GM12873 (cell line): ENCODE measurements around the gene TEX19.

Experiments used
- TF ChIP-seq, protein P1 (sequence below): IDR thresholded peaks from 2 replicates; pipeline ENCODE4 v1.5.1; 2012; ENCODE audit warnings: low read depth, mild to moderate bottlenecking, moderate library complexity, low read length, control low read depth; ENCODE audit not compliant: insufficient read depth; ENCODE audit errors: missing control alignments

Gene TEX19

DNA sequence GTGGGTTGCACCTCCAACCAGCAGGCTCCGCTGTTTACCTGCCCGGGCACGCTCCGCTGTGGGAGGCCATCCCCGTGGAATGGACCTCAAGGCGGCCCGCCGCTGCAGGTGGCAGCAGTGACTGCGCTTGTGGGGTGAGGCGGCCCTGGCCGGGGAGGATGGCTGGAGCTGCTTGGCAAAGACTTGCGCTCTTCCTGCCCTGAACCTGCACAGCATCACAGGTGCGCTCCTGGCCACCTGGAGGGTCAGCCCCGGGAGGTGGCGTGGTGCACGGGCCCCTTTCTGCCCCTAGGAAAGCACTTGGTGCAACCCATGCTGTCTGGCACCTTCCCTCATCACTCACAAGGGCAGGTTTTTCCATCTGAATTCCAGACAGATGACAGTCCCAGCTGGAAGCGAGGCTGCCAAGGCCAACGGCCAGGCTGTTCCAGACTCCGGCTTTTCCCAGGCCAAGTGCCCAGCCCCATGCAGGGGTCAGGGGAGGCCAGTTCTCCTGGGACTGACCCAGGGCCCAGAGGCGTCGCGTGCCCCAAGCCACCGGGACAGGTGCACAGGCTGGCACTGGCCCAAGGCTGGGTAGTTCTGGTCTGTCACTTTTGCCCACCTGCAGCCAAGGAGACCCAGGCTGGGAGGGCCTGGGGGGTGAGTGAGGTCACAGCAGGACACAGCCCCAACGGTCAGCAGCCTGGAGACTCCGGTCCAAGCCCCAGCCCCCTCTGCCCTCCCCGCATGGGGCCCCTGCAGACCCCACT lies 25.9 kb downstream of the TEX19 start:
- TF ChIP-seq, protein P1, sequence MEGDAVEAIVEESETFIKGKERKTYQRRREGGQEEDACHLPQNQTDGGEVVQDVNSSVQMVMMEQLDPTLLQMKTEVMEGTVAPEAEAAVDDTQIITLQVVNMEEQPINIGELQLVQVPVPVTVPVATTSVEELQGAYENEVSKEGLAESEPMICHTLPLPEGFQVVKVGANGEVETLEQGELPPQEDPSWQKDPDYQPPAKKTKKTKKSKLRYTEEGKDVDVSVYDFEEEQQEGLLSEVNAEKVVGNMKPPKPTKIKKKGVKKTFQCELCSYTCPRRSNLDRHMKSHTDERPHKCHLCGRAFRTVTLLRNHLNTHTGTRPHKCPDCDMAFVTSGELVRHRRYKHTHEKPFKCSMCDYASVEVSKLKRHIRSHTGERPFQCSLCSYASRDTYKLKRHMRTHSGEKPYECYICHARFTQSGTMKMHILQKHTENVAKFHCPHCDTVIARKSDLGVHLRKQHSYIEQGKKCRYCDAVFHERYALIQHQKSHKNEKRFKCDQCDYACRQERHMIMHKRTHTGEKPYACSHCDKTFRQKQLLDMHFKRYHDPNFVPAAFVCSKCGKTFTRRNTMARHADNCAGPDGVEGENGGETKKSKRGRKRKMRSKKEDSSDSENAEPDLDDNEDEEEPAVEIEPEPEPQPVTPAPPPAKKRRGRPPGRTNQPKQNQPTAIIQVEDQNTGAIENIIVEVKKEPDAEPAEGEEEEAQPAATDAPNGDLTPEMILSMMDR = no peak

- TF ChIP-seq, protein P1 = no peak
Observed at GRCh38 chr17:82385559-82386254, 26.7 kb downstream of the TEX19 start.

- TF ChIP-seq, protein P1 = no peak
Observed at GRCh38 chr17:82386255-82386831, 27.3 kb downstream of the TEX19 start.

- TF ChIP-seq, protein P1 = no peak
Observed at GRCh38 chr17:82386881-82387704, 28.0 kb downstream of the TEX19 start.

DNA sequence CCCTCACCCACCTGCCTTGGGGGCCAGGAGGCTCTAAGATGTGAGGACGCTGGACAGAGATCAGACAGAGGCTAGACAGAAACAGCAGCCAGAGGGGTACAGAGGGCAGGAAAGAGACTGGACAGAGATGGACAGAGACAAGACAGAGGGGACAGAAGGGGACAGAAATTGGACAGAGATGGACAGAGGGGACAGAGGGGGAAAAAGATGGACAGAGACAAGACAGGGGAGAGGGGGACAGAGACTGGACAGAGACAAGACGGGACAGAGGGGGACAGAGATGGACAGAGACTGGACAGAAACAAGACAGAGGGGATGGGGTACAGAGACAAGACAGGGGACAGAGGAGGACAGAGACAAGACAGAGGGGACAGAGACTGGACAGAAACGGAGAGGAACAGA lies 28.7 kb downstream of the TEX19 start:
- TF ChIP-seq, protein P1 = no peak

- TF ChIP-seq, protein P1 = no peak
Observed at GRCh38 chr17:82388223-82388921, 29.3 kb downstream of the TEX19 start.
